Breast epithelium (tissue), 3 donors: ENCODE measurements around the gene ADGRF3.

Experiments used
- POLR2A ChIP-seq: fragments of 450-650 bp; IDR thresholded peaks from one replicate; pipeline ENCODE4 v1.6.1; 2016; ENCODE audit warnings: antibody characterized with exemption, mild to moderate bottlenecking, moderate library complexity
- POLR2AphosphoS5 ChIP-seq, 3 donors: sonication (generic); formaldehyde crosslinking; IDR thresholded peaks; one replicate each; pipeline ENCODE4 v1.6.1; 2017; ENCODE audit warnings: antibody characterized with exemption in 3 of 3

- no peak for TF ChIP-seq POLR2A
- TF ChIP-seq POLR2AphosphoS5 (IDR thresholded peaks at IDR 0.05) = no peak
Observed at GRCh38 chr2:26284132-26284531, 62.5 kb downstream of the ADGRF3 start.
